Measurements from ENCODE around the gene PPP1R10.

GRCh38 chr6:30655743-30656094, 38.7 kb upstream of the PPP1R10 start:
- TF ChIP-seq CTCF (conservative IDR thresholded peaks at IDR 0.05), result no peak
- TF ChIP-seq EZH2 (IDR thresholded peaks at IDR 0.05; ENCODE audit: low read depth), result no peak

Data from PC-9 (cell line).